Epithelial cell of prostate (primary cell): ENCODE data around the gene ASPSCR1.

Experiments
- DNase-seq: peaks from one replicate; pipeline ENCODE4 v3.0.0-alpha.2; 2011; ENCODE audit warnings: low read depth, low spot score
- H3K27ac ChIP-seq: fragments of 450-650 bp; 2 replicates; pipeline ENCODE4 v1.5.1; 2017; ENCODE audit warnings: mild to moderate bottlenecking

The ASPSCR1 gene

DNA sequence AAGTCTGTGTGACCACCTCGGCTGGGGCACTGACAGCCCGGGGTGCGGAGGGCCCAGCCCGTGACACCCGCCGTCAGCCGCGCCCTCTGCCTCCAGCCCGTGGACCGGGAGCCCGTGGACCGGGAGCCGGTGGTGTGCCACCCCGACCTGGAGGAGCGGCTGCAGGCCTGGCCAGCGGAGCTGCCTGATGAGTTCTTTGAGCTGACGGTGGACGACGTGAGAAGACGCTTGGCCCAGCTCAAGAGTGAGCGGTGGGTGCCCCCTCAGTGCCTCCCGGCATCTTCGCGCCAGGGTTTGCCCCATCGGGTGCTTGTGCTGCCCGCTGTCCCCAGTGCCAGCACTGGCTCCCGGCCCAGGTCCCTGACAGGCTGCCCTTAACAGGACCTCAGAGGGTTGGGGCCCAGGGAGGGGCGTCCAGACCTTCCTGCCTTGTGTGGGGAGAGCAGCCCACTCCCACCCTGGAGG lies 31.5 kb downstream of the ASPSCR1 start:
- no peak overlapping the region for H3K27ac ChIP-seq
- no peak for DNase-seq

- DNase-seq, result no peak
- H3K27ac ChIP-seq, result no peak overlapping the region
These were observed 32.0 kb downstream of the ASPSCR1 start for GRCh38 chr17:82009413-82009812.

DNA sequence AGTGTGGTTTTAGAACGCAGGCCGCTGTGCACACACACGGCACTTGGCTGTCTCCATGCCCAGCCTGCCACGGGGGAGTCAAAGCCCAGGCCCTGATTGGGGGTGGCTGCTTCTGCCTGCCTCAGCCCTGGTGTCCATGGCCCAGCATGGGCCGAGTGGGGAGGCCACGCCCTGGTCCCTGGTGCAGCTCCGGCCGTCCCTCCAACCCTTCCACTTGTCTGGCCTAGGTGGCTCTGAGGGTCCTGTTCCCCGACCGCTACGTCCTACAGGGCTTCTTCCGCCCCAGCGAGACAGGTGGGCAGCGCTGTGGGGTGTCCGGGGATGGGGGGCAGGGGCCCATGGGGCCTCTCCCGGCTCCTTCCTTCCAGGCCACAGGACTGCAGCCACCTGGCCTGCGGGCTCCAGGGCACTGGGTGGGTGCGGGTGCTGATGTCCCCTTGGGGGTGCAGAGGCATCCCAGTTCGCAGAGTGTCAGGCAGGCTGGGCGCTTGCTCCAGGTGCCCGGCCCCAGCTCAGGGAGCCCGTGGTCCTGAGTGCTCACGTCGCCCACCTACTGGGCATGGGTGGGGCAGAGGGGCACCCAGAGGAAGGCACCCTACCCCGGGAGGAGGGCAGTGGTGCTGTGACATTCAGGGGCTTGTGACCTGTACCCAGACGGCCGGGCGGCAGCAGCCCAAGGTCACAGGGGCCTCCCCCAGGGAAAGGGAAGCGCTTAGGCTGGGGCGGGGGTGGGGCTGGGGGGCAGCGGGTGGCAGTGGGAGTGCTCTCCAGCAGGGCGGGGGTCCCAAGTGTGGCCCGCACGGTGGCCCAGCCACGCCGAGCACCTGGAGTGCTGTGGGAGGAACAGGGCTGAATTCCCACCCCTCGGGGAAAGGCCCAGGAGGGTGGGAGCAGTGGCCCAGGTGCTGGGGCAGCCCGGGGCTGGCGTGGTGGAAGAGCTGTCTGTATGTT lies 33.4 kb downstream of the ASPSCR1 start:
- no peak overlapping the region for H3K27ac ChIP-seq
- no peak for DNase-seq

- no peak overlapping the region for H3K27ac ChIP-seq
- DNase-seq, result no peak
These were observed 34.3 kb downstream of the ASPSCR1 start for GRCh38 chr17:82011617-82012187.

- H3K27ac ChIP-seq, result no peak overlapping the region
- DNase-seq, result no peak
These were observed 34.8 kb downstream of the ASPSCR1 start for GRCh38 chr17:82012261-82012639.

- DNase-seq, result no peak
- no peak overlapping the region for H3K27ac ChIP-seq
These were observed 35.3 kb downstream of the ASPSCR1 start for GRCh38 chr17:82012640-82013295.

DNA sequence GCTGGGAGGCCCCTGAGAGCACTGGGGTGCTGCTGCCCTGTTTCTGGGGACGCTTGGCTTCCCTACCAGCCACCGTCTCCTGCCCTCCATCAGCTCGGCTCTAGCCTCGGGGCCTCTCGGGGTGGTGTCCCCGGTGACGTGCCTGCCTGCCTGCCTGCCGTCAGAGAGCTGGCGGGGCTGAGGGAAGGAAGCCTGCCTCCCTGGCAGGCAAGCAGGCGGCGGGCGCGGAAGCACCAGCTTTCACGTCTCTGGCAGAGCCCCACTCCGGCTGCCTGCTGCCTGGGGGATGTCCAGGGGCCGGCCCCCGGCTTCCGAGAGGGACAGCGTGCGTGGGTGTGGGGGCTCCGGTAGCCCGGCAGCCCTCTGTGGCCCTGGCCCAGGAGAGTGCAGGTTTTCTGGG lies 35.9 kb downstream of the ASPSCR1 start:
- no peak overlapping the region for H3K27ac ChIP-seq
- DNase-seq, result no peak

DNA sequence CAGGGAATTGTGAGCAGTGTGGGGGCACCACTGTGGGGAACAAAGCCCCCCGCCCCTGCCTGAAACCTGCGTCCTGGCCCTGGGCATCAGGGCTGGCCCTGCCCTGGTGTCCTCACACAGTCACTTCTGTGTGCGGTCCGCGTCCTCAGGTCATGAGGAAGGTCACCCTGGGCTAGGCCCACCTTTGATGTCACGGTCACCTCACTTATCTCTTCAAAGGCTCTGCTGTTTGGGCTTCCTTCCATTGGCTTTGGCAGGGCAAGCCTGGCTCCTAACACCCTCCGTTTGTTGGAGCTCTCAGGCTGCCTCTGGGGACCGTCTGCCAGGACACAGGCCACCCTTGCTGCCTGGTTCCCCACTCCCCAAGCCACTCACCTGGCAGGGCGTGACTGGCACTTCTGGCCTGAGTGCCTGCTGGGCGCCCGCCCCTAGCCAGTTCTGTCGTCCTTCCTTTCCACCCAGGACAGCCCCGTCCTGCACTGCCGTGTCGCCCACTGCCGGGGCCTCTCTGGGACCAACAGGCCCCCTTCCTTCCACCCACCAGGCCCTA lies 36.4 kb downstream of the ASPSCR1 start:
- no peak for DNase-seq
- no peak overlapping the region for H3K27ac ChIP-seq

DNA sequence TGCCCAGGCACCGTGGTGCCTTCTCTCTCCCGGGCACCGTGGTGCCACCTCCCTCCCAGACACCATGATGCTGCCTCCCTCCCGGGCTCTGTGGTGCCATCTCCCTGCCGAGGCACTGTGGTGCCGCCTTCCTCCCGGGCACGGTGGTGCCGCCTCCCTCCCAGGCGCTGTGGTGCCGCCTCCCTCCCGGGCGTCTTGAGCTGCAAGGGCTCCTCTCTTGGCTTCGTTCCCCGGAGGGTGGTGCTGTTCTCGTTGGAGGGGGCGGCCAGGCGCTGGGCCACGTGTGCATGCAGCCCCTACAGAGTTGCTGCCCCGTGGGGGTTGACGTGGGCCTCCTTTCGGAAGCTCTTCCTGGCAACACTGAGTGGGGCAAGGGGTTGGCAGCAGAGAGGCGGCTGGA lies 37.0 kb downstream of the ASPSCR1 start:
- no peak for DNase-seq
- H3K27ac ChIP-seq, result no peak overlapping the region

DNA sequence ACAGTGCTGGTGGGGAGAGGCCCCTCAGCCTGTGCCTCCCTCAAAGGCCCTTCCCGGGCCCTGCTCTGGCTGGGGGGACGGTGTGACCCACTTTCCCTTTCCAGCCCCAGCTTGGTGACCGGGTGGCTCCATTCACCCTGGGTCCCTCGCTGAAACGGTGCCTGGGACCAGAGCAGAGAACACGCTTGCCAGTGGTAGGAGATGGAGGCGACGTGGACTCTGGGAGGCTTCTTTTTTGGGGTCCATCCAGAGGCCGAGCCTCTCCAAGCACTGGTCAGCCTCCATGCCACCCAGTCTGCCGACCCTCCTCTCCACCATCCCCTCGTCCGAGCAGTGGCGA lies 37.5 kb downstream of the ASPSCR1 start:
- no peak for DNase-seq
- no peak overlapping the region for H3K27ac ChIP-seq

GRCh38 chr17:82015311-82015971 lies 38.0 kb downstream of the ASPSCR1 start:
- no peak overlapping the region for H3K27ac ChIP-seq

GRCh38 chr17:82016061-82016874 lies 38.8 kb downstream of the ASPSCR1 start:
- DNase-seq, result no peak
- H3K27ac ChIP-seq, result no peak overlapping the region

More at GRCh38 chr17:82015311-82015971, 38.0 kb downstream of the ASPSCR1 start:
- DNase-seq, result no peak

DNA sequence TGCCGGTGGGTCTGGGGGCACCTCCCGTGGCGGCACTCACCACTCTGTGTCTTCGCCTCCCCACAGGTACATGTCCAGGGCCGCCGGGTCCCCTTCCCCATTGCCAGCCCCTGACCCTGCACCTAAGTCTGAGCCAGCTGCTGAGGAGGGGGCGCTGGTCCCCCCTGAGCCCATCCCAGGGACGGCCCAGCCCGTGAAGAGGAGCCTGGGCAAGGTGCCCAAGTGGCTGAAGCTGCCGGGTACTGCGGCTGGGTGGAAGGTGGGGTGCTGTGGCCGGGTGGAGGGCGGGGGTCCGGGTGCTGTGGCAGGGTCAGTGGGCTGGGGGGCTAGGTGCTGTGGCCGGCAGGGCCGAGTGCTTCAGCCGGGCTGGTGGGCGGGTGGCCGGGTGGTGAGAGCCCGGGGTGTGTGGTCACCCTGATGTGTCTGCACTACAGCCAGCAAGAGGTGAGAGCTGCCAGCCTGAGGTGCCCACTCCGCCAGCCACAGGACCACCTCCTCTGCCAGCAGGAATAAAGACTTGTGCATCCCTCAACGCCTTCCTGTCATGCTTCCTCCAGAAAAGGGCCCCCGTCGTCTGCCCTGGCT lies 39.5 kb downstream of the ASPSCR1 start:
- no peak for DNase-seq

DNA sequence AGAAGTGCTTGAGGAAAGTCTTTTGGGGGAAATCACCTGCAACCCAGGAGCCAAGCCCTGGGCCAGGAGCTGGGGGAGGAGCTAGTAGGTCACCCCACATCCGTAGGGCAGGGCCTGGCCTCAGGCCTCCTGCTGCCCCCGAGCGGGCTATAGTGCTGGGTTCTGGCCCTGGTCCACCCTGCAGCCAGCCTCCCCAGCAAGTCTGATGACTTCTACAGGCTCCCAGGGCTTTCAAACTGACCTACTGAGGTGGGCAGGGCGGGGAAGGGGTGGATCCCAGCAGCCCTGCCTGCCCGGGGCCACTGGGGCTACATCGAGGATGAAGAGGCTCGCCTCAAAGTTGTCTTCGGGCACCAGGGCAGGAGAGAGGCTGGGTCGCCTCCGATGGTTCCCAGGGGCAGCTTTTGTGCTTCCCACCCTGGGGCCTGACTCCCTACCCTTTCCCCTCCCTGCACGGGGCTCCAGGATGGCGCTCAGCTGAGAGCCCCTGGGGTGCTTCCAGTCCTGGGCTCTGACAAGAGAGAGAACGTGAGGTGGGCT lies 40.3 kb downstream of the ASPSCR1 start:
- DNase-seq, result no peak
- H3K27ac ChIP-seq, result no peak overlapping the region

More for the DNA sequence above, 39.5 kb downstream of the ASPSCR1 start:
- H3K27ac ChIP-seq, result no peak overlapping the region

DNA sequence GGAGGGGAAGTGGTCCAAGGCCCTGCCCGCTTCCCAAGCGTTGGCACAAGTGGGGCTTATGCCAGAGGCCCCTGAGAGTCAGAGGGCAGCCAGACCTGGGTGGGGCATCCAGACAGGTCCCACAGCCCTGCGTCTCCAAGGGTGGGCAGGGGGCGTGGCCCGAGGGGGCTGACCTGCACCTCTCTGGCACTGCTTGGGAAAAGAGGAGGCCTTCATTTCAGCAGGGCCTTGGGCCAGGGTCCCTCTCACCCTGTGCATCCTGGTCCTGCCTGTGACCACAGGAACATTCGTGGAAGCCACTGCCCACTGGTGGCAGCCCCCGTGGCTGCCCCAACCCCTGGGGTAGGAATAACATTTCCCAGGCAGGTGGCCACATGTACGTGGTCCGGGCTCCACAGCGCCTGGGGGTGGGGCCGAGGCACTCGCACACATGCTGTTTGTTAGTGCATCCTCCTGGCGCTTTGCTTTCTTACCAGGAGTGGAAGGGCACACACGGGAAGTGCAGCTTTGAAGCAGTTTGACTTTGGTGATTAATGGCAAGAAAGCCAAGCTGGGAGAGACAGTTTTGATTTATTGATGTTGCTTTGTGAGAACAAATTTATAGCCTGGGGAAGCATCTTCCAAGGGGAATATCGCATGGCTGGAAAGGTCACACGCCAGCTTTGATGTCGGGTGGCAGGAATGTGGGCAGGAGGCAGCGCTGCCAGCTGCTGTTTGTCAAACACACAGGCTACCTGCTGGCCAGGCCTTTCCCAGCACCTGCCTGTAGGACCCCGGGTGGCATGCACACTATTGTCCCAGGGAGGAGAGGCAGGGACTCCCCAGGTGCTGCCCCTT lies 40.9 kb downstream of the ASPSCR1 start:
- DNase-seq, result no peak
- H3K27ac ChIP-seq, result no peak overlapping the region

DNA sequence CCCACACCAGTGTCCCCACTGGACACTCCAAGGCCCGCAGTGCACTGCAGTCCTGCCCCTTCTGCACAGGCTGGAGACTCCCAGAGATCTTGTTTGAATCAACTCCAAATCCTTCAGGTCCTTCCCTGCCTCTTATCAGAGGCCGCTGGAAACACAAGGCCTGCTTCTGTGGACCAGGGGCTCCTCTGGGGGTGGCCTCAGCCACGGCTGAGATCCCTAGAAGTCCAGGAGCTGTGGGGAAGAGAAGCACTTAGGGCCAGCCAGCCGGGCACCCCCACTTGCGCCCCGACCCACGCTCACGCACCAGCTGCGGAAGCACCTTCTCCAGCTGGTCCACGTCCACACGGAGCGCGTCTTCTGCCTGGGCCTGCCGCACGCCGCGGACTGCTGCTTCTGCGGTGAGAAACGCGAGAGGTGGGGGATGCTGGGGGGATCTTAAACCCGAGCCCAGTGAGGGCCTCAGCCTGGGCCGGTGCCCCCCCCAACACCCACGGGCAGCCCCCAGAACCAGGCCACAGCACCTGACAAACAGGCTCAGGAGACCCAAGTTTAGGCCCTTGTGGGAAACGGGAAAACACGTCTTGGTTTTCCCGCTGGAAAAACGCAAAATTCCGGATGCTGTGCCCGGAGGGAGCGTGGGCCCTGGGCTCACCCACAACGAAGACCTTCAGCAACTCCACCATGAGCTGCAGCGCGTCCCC lies 41.7 kb downstream of the ASPSCR1 start:
- no peak overlapping the region for H3K27ac ChIP-seq
- DNase-seq, result no peak
